ENCODE measurements around the gene CATSPER1. TPM values are rescaled to one million over a fixed set of nuclear protein-coding genes. Genes with fewer than 3 reads are reported as not detected.
"Not testable (repeated sequence)": the region's sequence is repeated elsewhere in the genome, so short reads cannot be mapped to it uniquely, and the experiment has no call there.

The CATSPER1 gene
- total RNA-seq, 1 donor from 2014 or later: not detected

DNA sequence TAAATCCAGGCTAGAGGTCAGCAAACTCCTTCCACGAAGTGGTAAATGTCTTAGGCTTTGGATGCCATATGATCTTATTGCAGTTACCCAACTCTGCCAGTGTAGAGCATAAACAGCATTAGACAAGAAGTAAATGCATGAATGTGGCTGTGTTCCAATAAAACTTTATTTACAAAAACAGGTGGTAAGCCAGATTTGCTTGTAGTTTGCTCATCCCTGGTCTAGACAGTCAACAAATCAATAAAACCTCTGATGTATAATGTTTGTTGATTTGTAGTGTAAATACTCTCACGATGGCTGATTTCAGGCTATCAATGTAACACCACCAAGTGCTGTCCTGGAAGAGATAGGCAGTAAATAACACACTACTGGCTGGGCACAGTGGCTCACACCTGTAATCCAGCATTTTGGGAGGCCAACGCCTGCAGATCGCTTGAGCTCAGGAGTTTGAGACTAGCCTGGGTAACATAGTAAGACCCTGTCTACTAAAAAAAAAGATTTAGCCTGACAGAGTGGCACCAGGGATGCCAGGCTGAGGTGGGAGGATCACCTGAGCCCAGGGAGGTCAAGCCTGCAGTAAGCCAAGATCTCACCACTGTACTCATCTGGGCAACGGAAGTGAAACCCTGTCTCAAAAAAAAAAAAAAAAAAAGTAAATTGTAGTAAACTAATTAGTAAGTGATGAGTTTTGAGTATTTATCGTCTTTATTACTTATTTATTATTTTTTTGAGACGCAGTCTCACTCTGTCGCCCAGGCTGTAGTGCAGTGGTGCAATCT is 6.9 kb upstream of the CATSPER1 start:
- Histone ChIP-seq H3K4me3 (no peak overlapping the region), H3K27me3 (ENCODE audit: low read depth) (peaks cover 4% of the 10 kb centered on the region), H3K4me1 (peaks cover 5% of the 10 kb centered on the region), H3K27ac (replicated peaks) (no peak overlapping the region), H3K9me3 (replicated peaks) (no peaks in the 10 kb centered on the region), H3K36me3 (no peaks in the 10 kb centered on the region)
- intact Hi-C loops (cut with micrococcal nuclease): no loop called here
- TF ChIP-seq, protein P1, sequence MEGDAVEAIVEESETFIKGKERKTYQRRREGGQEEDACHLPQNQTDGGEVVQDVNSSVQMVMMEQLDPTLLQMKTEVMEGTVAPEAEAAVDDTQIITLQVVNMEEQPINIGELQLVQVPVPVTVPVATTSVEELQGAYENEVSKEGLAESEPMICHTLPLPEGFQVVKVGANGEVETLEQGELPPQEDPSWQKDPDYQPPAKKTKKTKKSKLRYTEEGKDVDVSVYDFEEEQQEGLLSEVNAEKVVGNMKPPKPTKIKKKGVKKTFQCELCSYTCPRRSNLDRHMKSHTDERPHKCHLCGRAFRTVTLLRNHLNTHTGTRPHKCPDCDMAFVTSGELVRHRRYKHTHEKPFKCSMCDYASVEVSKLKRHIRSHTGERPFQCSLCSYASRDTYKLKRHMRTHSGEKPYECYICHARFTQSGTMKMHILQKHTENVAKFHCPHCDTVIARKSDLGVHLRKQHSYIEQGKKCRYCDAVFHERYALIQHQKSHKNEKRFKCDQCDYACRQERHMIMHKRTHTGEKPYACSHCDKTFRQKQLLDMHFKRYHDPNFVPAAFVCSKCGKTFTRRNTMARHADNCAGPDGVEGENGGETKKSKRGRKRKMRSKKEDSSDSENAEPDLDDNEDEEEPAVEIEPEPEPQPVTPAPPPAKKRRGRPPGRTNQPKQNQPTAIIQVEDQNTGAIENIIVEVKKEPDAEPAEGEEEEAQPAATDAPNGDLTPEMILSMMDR (IDR thresholded peaks at IDR 0.05; ENCODE audit: borderline replicate concordance): no peak
- DNase-seq: no peak

DNA sequence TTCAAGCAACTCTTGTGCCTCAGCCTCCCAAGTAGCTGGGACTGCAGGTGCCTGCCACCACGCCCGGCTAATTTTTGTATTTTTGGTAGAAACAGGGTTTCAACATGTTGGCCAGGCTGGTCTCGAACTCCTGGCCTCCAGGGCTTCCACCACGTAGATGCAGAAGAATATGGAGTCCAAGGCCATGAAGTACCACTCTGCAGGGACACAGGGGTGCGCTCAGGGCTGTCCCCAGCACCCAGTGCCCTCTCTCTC is 3.2 kb downstream of the CATSPER1 start:
- H3K36me3 ChIP-seq; H3K27ac ChIP-seq (replicated peaks); H3K9me3 ChIP-seq (replicated peaks); DNase-seq; H3K4me3 ChIP-seq; intact Hi-C loops (cut with micrococcal nuclease); H3K4me1 ChIP-seq: not testable (repeated sequence)
- peaks cover 18% of the 10 kb centered on the region for H3K27me3 ChIP-seq (ENCODE audit: low read depth)

DNA sequence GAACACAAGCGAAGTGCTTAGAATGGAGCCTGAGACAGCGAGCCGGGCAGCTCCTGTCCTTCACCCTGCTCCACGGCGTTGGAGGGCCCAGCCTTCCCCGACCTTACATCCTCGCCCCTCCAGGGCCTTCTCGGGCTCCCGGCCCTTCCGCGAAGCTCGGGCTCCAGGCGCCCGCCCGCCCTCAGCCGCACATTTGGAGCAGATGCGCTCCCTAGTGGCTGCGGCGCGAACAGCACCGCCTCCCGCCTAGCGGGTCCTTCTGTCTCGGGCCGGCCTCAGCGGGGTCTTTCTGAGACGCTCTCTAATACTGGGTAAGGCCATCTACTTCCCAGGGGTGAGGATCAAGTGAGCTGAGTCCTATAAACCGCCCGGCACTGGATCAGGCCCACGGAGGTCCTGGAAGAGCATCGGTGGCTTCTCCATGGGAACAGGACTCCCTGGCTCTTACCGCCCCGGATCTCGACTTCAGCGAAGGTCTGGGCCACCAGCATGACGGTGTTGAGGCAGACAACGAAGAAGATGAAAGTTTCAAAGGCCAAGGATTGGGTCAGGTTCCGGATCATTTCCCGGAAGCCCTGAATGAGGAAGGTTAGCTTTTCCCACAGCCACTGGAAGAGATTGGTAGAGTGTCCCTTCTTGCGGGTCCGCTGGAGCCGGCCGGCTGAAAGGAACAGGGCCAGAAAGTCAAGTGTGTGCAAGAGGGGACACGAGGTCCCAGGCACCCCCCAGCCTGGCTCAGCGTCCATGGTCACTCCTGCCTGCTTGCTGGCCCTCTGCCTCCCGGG is 3.7 kb downstream of the CATSPER1 start:
- Histone ChIP-seq H3K36me3 (no peaks in the 10 kb centered on the region), H3K27me3 (ENCODE audit: low read depth) (peaks cover 18% of the 10 kb centered on the region), H3K27ac (replicated peaks) (no peak overlapping the region), H3K4me3 (peak overlapping the region; percentile 40), H3K9me3 (replicated peaks) (no peaks in the 10 kb centered on the region), H3K4me1 (peaks cover 10% of the 10 kb centered on the region)
- intact Hi-C loops (cut with micrococcal nuclease): no loop called here
- TF ChIP-seq, protein P1 (IDR thresholded peaks at IDR 0.05; ENCODE audit: borderline replicate concordance): peak; percentile 97
- peak; percentile 75 for DNase-seq

DNA sequence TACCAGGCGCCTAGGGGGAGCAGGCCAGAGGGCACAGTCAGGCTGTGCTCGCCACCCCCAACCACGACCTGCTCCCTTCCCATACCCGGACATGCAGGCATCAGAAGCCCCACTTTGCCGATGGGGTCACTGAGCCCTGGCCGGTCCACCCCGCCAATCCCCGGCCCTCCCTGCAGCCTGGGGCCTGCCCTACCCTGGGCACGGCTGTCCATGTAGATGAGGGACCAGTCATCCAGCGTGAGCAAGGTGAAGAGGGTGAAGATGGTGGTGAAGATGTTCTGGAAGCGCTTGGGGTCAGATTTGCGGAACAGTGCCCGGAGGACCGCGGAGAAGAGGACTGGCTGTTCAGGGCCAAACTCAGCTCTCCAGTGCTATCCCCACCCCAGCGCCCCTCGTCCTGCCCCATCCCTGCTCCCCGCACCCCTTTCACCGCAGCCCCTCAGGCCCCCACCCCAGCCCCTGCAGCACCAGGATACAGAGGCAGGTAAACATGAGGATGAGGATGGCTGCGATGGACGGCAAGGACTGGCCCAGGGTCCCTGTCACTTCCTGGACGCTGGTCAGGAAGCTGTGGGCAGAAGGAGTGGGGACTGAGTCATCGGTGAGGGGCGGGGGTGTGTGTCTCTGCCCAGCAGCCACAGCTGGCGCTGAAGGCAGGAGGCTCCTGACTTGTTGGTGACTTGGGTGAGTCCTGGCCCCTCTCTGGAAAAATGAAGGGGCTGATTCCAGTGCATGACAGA is 5.5 kb downstream of the CATSPER1 start:
- intact Hi-C loops (cut with micrococcal nuclease): no loop called here
- Histone ChIP-seq H3K9me3 (replicated peaks) (no peaks in the 10 kb centered on the region), H3K4me1 (peaks cover 18% of the 10 kb centered on the region), H3K36me3 (no peaks in the 10 kb centered on the region), H3K27ac (replicated peaks) (no peak overlapping the region), H3K27me3 (ENCODE audit: low read depth) (peaks cover 18% of the 10 kb centered on the region), H3K4me3 (no peak overlapping the region)
- TF ChIP-seq, protein P1 (IDR thresholded peaks at IDR 0.05; ENCODE audit: borderline replicate concordance): no peak
- no peak for DNase-seq

DNA sequence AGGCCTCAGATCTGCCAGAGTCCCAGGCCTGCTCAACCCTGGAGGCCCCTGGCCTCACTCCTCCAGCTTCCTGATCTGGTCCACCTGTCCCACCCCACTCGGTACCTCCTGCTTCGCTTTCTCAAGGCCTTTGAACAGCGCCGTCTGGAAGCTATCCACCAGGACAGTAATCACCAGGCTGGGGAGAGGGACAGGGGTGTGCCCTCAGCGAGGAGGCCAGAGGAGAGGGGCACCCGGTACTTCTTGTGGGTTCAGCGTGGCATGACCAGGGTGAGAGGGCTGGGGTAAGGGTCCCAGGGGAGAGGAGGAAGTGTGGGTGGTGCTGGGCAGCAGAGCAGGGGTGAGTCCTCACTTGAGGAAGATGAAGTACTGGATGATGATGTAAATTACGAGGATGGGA is 6.1 kb downstream of the CATSPER1 start:
- Histone ChIP-seq H3K9me3 (replicated peaks) (no peaks in the 10 kb centered on the region), H3K27me3 (ENCODE audit: low read depth) (peaks cover 18% of the 10 kb centered on the region), H3K4me3 (no peak overlapping the region), H3K4me1 (peaks cover 23% of the 10 kb centered on the region), H3K36me3 (no peaks in the 10 kb centered on the region), H3K27ac (replicated peaks) (no peak overlapping the region)
- DNase-seq: no peak
- intact Hi-C loops (cut with micrococcal nuclease): no loop called here
- TF ChIP-seq, protein P1 (IDR thresholded peaks at IDR 0.05; ENCODE audit: borderline replicate concordance): no peak
